AG10803 (cell line): Measurements from ENCODE around the gene DNAL4.
"Not testable (repeated sequence)": the region's sequence is repeated elsewhere in the genome, so short reads cannot be mapped to it uniquely, and the experiment has no call there.

Source experiments
- DNase-seq: peaks from one replicate; pipeline ENCODE4 v3.0.0; 2010; ENCODE audit warnings: low read depth
- H3K4me3 ChIP-seq: 2 replicates; pipeline ENCODE4 v1.5.1; 2011; ENCODE audit warnings: mild to moderate bottlenecking, low read length, control low read depth
- TF ChIP-seq, protein P1 (sequence below): conservative IDR thresholded peaks from 2 replicates; pipeline ENCODE4 v1.5.1; 2011; ENCODE audit warnings: mild to moderate bottlenecking, low read length, control low read depth, inconsistent platforms

DNAL4 gene

DNA sequence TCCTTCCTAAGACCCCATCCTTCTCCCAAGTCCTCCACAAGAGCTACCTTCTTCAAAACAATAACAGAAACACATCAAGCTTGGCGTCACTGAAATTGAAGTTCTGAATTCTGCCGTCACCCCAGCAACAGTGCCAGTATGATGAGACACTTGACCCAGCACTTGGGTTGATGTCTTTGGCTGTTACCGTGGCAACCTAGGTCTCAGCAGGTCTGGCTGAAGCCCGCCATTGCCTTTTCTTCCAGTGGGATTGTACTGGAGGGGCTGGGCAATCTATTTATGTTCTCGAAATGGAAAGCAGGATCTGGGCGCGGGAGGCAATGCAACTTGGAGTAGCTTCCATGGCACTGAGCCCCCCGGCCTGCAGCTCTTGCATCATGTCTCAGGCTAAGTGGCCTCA is 26.1 kb upstream of the DNAL4 start:
- no peak for DNase-seq
- TF ChIP-seq, protein P1, sequence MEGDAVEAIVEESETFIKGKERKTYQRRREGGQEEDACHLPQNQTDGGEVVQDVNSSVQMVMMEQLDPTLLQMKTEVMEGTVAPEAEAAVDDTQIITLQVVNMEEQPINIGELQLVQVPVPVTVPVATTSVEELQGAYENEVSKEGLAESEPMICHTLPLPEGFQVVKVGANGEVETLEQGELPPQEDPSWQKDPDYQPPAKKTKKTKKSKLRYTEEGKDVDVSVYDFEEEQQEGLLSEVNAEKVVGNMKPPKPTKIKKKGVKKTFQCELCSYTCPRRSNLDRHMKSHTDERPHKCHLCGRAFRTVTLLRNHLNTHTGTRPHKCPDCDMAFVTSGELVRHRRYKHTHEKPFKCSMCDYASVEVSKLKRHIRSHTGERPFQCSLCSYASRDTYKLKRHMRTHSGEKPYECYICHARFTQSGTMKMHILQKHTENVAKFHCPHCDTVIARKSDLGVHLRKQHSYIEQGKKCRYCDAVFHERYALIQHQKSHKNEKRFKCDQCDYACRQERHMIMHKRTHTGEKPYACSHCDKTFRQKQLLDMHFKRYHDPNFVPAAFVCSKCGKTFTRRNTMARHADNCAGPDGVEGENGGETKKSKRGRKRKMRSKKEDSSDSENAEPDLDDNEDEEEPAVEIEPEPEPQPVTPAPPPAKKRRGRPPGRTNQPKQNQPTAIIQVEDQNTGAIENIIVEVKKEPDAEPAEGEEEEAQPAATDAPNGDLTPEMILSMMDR, result no peak
- H3K4me3 ChIP-seq, result no peak overlapping the region

DNA sequence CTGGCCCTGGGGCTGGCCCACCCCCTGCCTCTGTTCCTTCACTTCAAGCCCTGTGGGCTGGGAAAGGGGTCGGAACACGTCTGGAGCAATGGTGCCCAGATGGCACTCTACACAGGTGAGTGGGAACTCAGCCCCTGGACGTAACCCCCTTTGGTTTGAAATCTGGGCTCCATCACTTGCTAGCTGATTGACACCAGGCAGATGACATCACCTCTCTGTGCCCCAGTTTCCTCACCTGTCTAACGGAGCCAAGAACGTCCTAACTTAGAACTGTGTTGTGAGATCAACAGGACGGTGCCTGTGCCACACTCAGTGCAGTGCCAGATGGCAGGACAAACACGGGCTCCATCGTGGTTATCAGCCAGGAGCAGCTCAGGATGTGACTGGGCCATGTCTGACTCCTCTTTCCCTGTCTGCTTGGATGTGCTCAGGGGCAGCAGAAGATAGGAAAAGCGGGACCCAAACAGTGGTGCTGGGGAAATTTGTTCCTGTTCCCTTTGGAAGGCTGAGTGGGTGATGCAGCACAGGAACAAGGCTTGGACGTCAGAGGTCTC is 25.5 kb upstream of the DNAL4 start:
- TF ChIP-seq, protein P1, result no peak
- no peak for DNase-seq

DNA sequence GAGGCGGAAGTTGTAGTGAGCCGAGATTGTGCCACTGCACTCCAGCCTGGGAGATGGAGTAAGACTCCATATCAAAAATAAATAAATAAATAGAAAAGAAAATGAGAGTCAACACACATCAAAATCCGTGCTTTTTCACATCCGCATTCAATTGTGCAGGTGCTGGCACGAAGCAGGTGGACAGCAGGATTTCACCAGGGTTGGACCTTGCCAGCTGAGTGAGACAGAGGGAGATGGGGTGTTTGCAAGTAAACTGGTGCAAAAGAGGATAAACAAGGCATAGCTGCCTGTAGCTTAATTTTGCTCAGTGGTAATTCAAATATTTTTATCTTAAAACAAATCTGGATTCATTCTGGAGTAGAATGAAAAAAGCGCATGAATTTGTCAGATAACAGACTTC is 23.3 kb upstream of the DNAL4 start:
- DNase-seq, result no peak
- H3K4me3 ChIP-seq, result no peak overlapping the region
- TF ChIP-seq, protein P1, result no peak

More for the DNA sequence above, 25.5 kb upstream of the DNAL4 start:
- H3K4me3 ChIP-seq, result no peak overlapping the region

DNA sequence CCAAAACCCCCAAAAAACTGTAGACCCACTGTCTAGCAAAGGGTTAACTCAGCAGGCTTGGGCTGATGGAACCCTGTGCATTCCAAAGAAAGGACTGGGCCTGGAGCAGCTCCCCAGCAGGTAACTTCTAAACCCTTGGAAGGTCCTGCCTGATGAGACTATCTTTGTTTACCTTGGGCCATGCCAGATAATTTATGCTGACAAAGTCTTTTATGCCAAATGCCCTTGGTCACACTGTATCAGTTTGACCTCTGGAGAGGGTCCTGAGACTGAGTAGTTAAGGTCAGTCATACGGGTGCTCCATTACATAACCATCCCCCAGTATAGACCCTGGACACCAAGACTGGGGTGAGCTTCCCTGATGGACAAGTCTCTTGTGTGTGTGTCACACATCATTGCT is 21.9 kb upstream of the DNAL4 start:
- no peak for DNase-seq
- TF ChIP-seq, protein P1, result no peak
- H3K4me3 ChIP-seq, result no peak overlapping the region

DNA sequence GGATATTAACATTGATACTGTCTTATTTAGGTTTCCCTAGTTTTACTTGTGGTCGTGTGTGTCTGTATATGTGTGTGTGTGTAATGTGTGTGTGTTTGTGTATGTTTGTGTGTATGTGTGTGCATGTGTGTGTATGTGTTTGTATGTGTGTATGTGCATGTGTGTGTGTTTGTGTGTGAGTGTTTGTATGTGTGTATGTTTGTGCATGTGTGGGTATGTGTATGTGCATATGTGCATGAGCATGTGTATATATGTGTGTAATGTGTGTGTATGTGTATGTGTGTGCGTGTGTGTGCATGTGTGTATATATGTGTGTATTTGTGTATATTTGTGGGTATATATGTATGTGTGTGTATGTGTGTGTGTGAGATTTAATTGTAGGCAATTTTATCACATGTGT is 17.3 kb upstream of the DNAL4 start:
- TF ChIP-seq, protein P1, result no peak
- DNase-seq, result no peak

DNA sequence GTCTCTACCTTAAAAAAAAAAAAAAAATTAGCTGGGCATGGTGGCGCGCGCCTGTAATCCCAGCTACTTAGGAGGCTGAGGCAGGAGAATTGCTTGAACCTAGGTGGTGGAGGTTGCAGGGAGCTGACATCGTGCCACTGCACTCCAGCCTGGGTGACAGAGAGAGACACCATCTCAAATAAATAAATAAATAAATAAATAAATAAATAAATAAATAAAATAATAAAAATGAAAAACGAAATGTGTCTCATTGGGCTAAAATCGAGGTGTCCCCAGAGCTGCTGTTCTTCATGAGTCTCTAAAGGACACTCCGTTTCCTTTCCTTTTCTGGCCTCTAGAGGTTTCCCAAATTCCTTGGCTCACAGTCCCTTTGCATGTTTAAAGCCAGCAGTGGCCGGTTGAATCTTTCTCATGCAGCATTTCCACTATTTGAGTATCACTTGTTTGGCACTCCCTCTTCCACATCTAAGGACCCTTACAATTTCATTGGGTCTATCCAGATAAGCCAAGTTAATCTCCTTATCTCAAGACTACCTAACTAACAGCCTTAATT is 11.2 kb upstream of the DNAL4 start:
- DNase-seq, H3K4me3 ChIP-seq: not testable (repeated sequence)

More for the DNA sequence above, 17.3 kb upstream of the DNAL4 start:
- no peak overlapping the region for H3K4me3 ChIP-seq

DNA sequence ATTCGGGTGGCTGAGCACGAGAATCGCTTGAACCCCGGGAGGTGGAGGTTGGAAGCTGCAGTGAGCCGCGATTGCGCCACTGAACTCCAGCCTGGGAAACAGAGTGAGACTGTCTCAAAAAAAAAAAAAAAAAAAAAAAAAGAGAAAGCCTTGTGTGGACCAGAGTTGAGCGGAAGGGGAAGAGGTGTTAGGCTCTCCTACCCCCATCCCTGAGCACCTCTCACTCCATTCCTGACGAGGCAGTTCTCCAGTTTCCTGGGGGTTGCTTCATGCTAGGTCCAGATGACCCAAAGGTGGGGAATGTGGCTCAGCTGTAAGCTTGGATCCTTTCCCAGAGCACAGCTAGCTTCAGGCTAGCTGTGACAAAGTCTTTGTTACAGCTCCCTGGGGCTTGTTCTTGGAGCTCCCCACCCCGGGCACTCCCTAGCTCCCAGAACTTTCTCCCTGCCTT is 8.8 kb upstream of the DNAL4 start:
- TF ChIP-seq, protein P1, result no peak
- peak; percentile 99 for DNase-seq
- no peak overlapping the region for H3K4me3 ChIP-seq
